Kidney (tissue), 14 donors: ENCODE measurements around the gene MYORG. TPM values are rescaled to one million over a fixed set of nuclear protein-coding genes. Genes with fewer than 3 reads are reported as not detected.

Experiments
- DNase-seq, 5 donors: peaks; one replicate each; pipeline ENCODE4 v3.0.0-alpha.2; 2013 to 2020
- FAIRE-seq: peaks from 2 replicates; lab custom pipeline; 2012; peaks lifted over from hg19 to GRCh38; lab: Jason Lieb, UNC
- H3K27ac ChIP-seq, 2 donors: one replicate each; pipeline ENCODE4 v1.7.0; 2013; ENCODE audit warnings: low read depth in 2 of 2, low read length in 2 of 2, inconsistent platforms in 1 of 2
- H3K27me3 ChIP-seq: one replicate; pipeline ENCODE4 v1.7.1; 2013; ENCODE audit warnings: low read length, inconsistent platforms; ENCODE audit not compliant: control insufficient read depth, insufficient read depth
- H3K36me3 ChIP-seq, 3 donors: one replicate each; pipeline versions ENCODE4 v1.7.0 to v1.7.1; 2013; ENCODE audit warnings: low read length in 3 of 3, control low read depth in 1 of 3, inconsistent platforms in 1 of 3; ENCODE audit not compliant: insufficient read depth in 3 of 3, control insufficient read depth in 2 of 3
- H3K4me1 ChIP-seq, 3 donors: one replicate each; pipeline versions ENCODE4 v1.7.0 to v1.7.1; 2013; ENCODE audit warnings: low read length in 3 of 3, inconsistent platforms in 1 of 3, low read depth in 1 of 3; ENCODE audit not compliant: control insufficient read depth in 2 of 3, insufficient read depth in 2 of 3
- H3K4me3 ChIP-seq, 3 donors: one replicate each; pipeline versions ENCODE4 v1.7.0 to v1.8.1; 2013; ENCODE audit warnings: low read length in 3 of 3, control low read depth in 1 of 3, inconsistent platforms in 1 of 3
- H3K9ac ChIP-seq, 3 donors: one replicate each; pipeline versions ENCODE4 v1.7.0 to v1.7.1; 2013; ENCODE audit warnings: low read length in 3 of 3, control low read depth in 1 of 3, inconsistent platforms in 1 of 3
- H3K9me3 ChIP-seq, 3 donors: one replicate each; pipeline versions ENCODE4 v1.7.0 to v1.7.1; 2013; ENCODE audit warnings: low read length in 3 of 3, control low read depth in 1 of 3, inconsistent platforms in 1 of 3; ENCODE audit not compliant: control insufficient read depth in 2 of 3, insufficient read depth in 1 of 3
- CTCF ChIP-seq: IDR thresholded peaks from 3 replicates; pipeline ENCODE4 v1.5.1; 2012; ENCODE audit warnings: mild to moderate bottlenecking, moderate library complexity, borderline replicate concordance; ENCODE audit not compliant: insufficient read depth; ENCODE audit errors: extremely low read depth
- intact Hi-C: fragments of 100-400 bp; cut with DNase I; formaldehyde crosslinking; loops from one replicate; pipeline ENCODE4 v1.11.1; 2022
- polyA plus RNA-seq: library from polyadenylated mRNA; stranded (reverse); fragments of 350-450 nt; fragmentation: Illumina TruSeq; extraction: RNeasy Lipid Tissue Mini Kit (QIAGEN cat#74804); gene quantifications from one replicate; pipeline ENCODE4 v1.2.3, GENCODE V29; 2014; ENCODE audit warnings: low read depth, low replicate concordance; ENCODE audit not compliant: insufficient read depth
- total RNA-seq: library from RNA; stranded (reverse); fragmentation: NEBNext Ultra II Directional; extraction: Animal tissue kit (Norgen Biotek cat#: 25700); gene quantifications from one replicate; pipeline ENCODE4 v1.2.1, GENCODE V29; 2021
- donor health status: control.
- donor health status: control.
- donor health status: control.
- donor health status: control.
- donor health status: control.
- donor health status: DM: yes; HTN: yes; CAD: no.
- donor health status: Normal renal cell carcinoma (clear cell type).

MYORG gene
- total and polyA plus RNA-seq, 2 donors from 2014 or later: 8.1 to 13.5 TPM

DNA sequence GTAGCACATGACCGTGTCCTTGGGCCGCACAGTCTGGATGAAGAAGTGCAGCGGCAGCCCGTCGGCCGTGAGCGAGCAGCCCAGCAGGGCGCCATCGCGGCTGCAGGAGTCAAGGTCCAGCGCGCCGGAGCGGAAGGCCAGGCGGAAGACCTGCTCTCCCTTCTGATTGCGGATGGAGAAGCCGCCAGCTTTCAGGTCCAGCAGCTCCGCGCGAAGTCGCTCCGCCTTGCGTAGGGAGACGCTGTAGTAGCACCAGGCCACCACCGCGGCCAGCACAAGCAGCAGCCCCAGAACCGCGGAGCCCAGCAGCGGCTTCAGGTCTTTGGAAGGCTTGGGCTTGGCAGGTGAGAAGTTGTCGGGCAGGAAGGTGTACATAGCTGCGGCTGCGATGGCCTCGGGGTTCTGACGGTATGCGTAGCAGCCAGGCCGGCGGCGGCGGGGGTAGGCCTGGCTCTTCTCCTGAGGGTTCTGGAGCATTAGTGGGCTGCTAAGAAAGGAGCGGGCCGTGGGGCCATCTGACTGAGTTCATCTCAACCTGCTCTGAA lies 4.2 kb downstream of the MYORG start:
- Histone ChIP-seq H3K4me1 (peaks cover 0 to 13% (median 4%) of the 10 kb centered on the region in 3 donors), H3K27ac (no peak overlapping the region), H3K36me3 (peaks cover 0 to 14% (median 0%) of the 10 kb centered on the region in 3 donors), H3K9me3 (no peaks in the 10 kb centered on the region), H3K9ac (no peak overlapping the region), H3K4me3 (no peak overlapping the region), H3K27me3 (peaks cover 4% of the 10 kb centered on the region)
- no peak for TF ChIP-seq CTCF
- DNase-seq (peak in 4 of 5 donors; percentile 68 to 80 (median 78)), FAIRE-seq (no peak)
- intact Hi-C loops: no loop called here

GRCh38 chr9:34371886-34372466 lies 4.7 kb downstream of the MYORG start:
- H3K9ac ChIP-seq: no peak overlapping the region
- peaks cover 0 to 14% (median 0%) of the 10 kb centered on the region in 3 donors for H3K36me3 ChIP-seq
- peaks cover 4% of the 10 kb centered on the region for H3K27me3 ChIP-seq
- FAIRE-seq (no peak), DNase-seq (no peak)
- intact Hi-C loops: no loop called here
- H3K9me3 ChIP-seq: no peaks in the 10 kb centered on the region
- no peak overlapping the region for H3K4me3 ChIP-seq
- H3K27ac ChIP-seq: no peak overlapping the region
- peaks cover 0 to 11% (median 4%) of the 10 kb centered on the region in 3 donors for H3K4me1 ChIP-seq
- no peak for TF ChIP-seq CTCF

DNA sequence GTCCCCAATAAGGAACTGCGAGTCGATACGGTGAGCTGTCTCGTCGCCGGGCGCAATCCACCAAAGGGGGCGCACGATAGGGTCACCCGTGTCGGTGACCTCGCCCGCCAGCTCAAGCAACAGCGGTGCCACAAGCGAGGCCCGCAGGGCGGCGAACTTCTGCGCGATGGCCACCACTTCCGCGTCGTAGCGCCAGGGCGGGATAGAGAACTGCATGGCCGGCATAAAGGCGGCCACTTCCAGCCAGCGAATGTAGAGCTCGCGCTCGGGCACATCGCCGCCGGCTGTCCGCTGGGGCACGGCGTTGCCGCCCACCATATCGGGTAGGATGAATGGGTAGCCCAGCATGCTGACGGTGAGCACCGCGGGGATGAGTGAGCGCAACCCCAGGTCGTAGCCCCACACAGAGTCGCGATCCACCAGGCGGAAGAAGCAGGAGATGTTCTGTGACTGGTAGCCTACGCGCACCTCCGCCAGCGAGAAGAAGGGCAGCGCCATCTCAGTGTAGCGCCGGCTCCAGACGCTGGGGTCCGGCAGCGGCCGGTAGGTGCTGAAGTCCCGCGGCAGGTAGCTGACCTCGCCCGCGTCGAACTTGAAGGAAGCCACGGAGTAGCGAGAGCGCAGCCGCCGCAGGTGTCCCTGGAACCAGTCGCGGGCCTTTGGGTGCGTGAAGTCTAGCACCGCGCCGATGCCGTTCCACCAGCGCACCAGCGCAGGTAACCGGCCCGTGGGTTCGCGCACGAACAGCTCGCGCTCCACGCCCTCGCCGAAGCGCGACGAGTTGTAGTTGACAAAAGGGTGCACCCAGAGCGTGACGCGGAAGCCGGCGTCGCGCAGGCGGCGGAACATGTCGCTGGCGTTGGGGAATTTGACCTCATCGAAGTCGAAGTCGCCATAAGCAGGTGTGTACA lies 5.5 kb downstream of the MYORG start:
- peaks cover 4% of the 10 kb centered on the region for H3K27me3 ChIP-seq
- H3K9me3 ChIP-seq: no peaks in the 10 kb centered on the region
- peak overlapping the region in 2 of 3 donors; percentile 37 to 43 for H3K4me3 ChIP-seq
- DNase-seq (peak in 4 of 5 donors; percentile 27 to 68 (median 38)), FAIRE-seq (no peak)
- TF ChIP-seq CTCF: no peak
- H3K27ac ChIP-seq: no peak overlapping the region
- intact Hi-C loops: no loop called here
- H3K36me3 ChIP-seq: peaks cover 0 to 14% (median 0%) of the 10 kb centered on the region in 3 donors
- H3K4me1 ChIP-seq: peaks cover 0 to 11% (median 4%) of the 10 kb centered on the region in 3 donors
- H3K9ac ChIP-seq: peak overlapping the region in 1 of 3 donors; percentile 13
